Common myeloid progenitor, CD34-positive (primary cell): ENCODE results near the gene KLLN.
A peak's percentile ranks its signal among the peaks of the same experiment; 100 is the strongest.
"Not testable (repeated sequence)": the region's sequence is repeated elsewhere in the genome, so short reads cannot be mapped to it uniquely, and the experiment has no call there.

Experiments used
- CTCF ChIA-PET: fragments of 350-600 bp; sonication (Branson Sonifier 250); formaldehyde crosslinking; loops from one replicate; lab custom pipeline; 2021; ENCODE audit warnings: antibody characterized with exemption; lab: Charles Lee
- POLR2A ChIA-PET: fragments of 350-600 bp; sonication (Branson Sonifier 250); formaldehyde crosslinking; loops from one replicate; lab custom pipeline; 2021; ENCODE audit warnings: antibody characterized with exemption; lab: Charles Lee
- DNase-seq, 3 donors: peaks; one replicate each; pipeline versions ENCODE4 v3.0.0 to v3.0.0-alpha.2; 2013
- H3K27ac ChIP-seq, 2 experiments: 1 replicate in 1 of 2; 2 replicates in 1 of 2; pipeline ENCODE4 v1.7.0; 2013; ENCODE audit warnings: inconsistent platforms in 2 of 2, low read length in 2 of 2, mild to moderate bottlenecking in 2 of 2, low read depth in 1 of 2, moderate library complexity in 1 of 2; ENCODE audit not compliant: severe bottlenecking in 2 of 2, insufficient read depth in 1 of 2, poor library complexity in 1 of 2
- H3K27me3 ChIP-seq, 5 experiments: replicated peaks in 2 of 5; 1 replicate in 3 of 5; 2 replicates in 2 of 5; pipeline versions ENCODE4 v1.6.1 to v1.7.0; 2013; ENCODE audit warnings: low read length in 4 of 5, mild to moderate bottlenecking in 2 of 5, moderate library complexity in 2 of 5, inconsistent platforms in 1 of 5; ENCODE audit not compliant: insufficient read depth in 5 of 5, control insufficient read depth in 4 of 5
- H3K36me3 ChIP-seq, 4 experiments: 1 replicate in 2 of 4; 2 replicates in 2 of 4; pipeline versions ENCODE4 v1.6.1 to v1.7.0; 2013; ENCODE audit warnings: low read length in 3 of 4, control low read depth in 1 of 4, mild to moderate bottlenecking in 1 of 4; ENCODE audit not compliant: control insufficient read depth in 4 of 4, insufficient read depth in 4 of 4
- H3K4me1 ChIP-seq, 4 experiments: 1 replicate in 3 of 4; 2 replicates in 1 of 4; pipeline versions ENCODE4 v1.6.1 to v1.7.1; 2013; ENCODE audit warnings: low read length in 3 of 4, mild to moderate bottlenecking in 3 of 4, control low read depth in 1 of 4, inconsistent platforms in 1 of 4, moderate library complexity in 1 of 4; ENCODE audit not compliant: control insufficient read depth in 4 of 4, insufficient read depth in 4 of 4; ENCODE audit errors: control extremely low read depth in 1 of 4
- H3K4me3 ChIP-seq, 7 experiments: 1 replicate in 4 of 7; 2 replicates in 3 of 7; pipeline versions ENCODE4 v1.5.1 to v1.7.0; 2013; ENCODE audit warnings: mild to moderate bottlenecking in 7 of 7, low read length in 6 of 7, moderate library complexity in 6 of 7, inconsistent platforms in 2 of 7, low read depth in 2 of 7, control low read depth in 1 of 7; ENCODE audit not compliant: insufficient read depth in 4 of 7, control insufficient read depth in 1 of 7; ENCODE audit errors: extremely low read depth in 1 of 7
- H3K9me3 ChIP-seq, 5 experiments: 1 replicate in 4 of 5; 2 replicates in 1 of 5; pipeline versions ENCODE4 v1.6.1 to v1.7.1; 2013; ENCODE audit warnings: low read length in 4 of 5, mild to moderate bottlenecking in 2 of 5, inconsistent platforms in 1 of 5, low read depth in 1 of 5, moderate library complexity in 1 of 5; ENCODE audit not compliant: control insufficient read depth in 4 of 5, insufficient read depth in 2 of 5; ENCODE audit errors: control extremely low read depth in 1 of 5
- WGBS: methylation state at CpG from one replicate; pipeline ENCODE4 v1.1.5; 2013; ENCODE audit not compliant: insufficient coverage; 5-methylcytosine and 5-hydroxymethylcytosine counted together

KLLN gene

DNA sequence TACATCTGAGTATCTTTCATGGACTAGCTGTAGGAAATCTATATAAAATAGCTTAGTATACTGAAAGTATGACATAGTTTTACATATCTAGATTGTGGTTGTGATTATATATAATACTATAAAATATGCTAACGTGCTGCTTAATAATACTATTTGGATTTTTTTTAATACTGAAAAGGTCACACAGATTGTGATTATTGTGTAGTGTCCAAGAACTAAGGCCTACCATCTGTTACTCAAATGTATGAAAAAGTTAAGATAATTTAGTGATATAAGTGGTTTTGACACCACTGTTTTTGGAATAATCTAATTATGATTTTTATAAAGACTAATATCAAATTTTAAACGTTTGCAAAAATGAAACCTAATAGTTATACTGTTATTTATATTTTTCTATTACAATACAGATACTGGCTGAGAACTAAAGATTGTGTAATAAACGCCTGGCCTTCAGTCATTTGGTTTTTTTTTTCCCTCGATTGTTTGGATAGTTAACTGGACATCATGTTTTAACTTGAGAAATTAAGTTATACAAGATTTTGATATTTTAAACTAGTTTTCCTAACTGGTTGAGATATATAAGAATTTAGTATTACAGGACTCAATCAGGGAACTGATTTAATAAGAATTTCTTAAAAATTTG, 12.7 kb upstream of the KLLN start:
- H3K27ac ChIP-seq = peak overlapping the region in 1 of 2 experiments; percentile 31
- H3K9me3 ChIP-seq = peaks cover 0 to 2% (median 0%) of the 10 kb centered on the region in 5 experiments
- DNase-seq = no peak
- H3K4me1 ChIP-seq = peaks cover 15 to 74% (median 24%) of the 10 kb centered on the region in 4 experiments
- CTCF ChIA-PET = interaction anchor here (0.6 to 0.7 kb wide), 2 partner anchors 11 to 673 kb away, joined by 3 read pairs; no protein-coding TSS in a partner anchor
- H3K4me3 ChIP-seq = peak overlapping the region in 2 of 7 experiments; percentile 25 to 28
- no peaks in the 10 kb centered on the region for H3K27me3 ChIP-seq
- POLR2A ChIA-PET = interaction anchor here (1.1 kb wide), 1 partner anchor 14 kb away, joined by 3 read pairs; no protein-coding TSS in a partner anchor
- H3K36me3 ChIP-seq = peaks cover 3 to 32% (median 5%) of the 10 kb centered on the region in 4 experiments
- WGBS = no CpG with 5 or more reads among the region's 4 CpGs

GRCh38 chr10:87873656-87874055, 10.3 kb upstream of the KLLN start:
- ChIA-PET CTCF (no interaction called here), POLR2A (no interaction called here)
- Histone ChIP-seq H3K4me1 (peaks cover 24 to 81% (median 30%) of the 10 kb centered on the region in 4 experiments), H3K4me3 (peak overlapping the region in 2 of 7 experiments; percentile 24 to 45), H3K9me3 (no peaks in the 10 kb centered on the region), H3K27me3 (no peaks in the 10 kb centered on the region), H3K27ac (peak overlapping the region in 1 of 2 experiments; percentile 54), H3K36me3 (peaks cover 4 to 18% (median 6%) of the 10 kb centered on the region in 4 experiments)
- no peak for DNase-seq
- WGBS = no CpG with 5 or more reads among the region's 2 CpGs

DNA sequence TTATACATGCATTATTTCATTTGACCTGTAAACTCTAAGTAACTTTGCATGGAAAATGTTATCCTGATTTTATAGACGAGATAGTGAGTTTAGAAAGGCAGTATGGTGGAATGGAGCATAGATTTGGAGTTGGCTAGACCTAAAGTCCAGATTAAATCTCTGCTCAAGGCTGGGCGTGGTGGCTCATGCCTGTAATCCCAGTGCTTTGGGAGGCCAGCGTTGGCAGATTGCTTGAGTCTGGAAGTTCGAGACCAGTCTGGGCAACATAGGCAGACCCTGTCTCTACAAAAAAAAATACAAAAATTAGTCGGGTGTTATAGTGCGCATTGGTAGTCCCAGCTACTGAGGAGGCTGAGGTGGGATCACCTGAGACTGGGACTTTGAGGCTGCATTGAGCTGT, 9.5 kb upstream of the KLLN start:
- Histone ChIP-seq H3K4me3 (peak overlapping the region in 1 of 7 experiments; percentile 24), H3K36me3 (peaks cover 4 to 17% (median 6%) of the 10 kb centered on the region in 4 experiments), H3K27me3 (no peaks in the 10 kb centered on the region), H3K4me1 (peaks cover 22 to 77% (median 32%) of the 10 kb centered on the region in 4 experiments), H3K27ac (no peak overlapping the region), H3K9me3 (no peaks in the 10 kb centered on the region)
- 99% methylated on average over 6 of the region's 6 CpGs for WGBS
- no peak for DNase-seq
- ChIA-PET CTCF (interaction anchor here (1.2 to 1.6 kb wide), 2 partner anchors 11 to 13 kb away, joined by 3 to 6 read pairs; no protein-coding TSS in a partner anchor), POLR2A (no interaction called here)

- Histone ChIP-seq H3K4me1 (peaks cover 22 to 61% (median 34%) of the 10 kb centered on the region in 4 experiments), H3K27me3 (no peaks in the 10 kb centered on the region), H3K9me3 (no peaks in the 10 kb centered on the region), H3K36me3 (peaks cover 4 to 17% (median 6%) of the 10 kb centered on the region in 4 experiments), H3K27ac (peak overlapping the region in 1 of 2 experiments; percentile 43), H3K4me3 (peak overlapping the region in 4 of 7 experiments; percentile 27 to 100 (median 89))
- no CpG with 5 or more reads among the region's 3 CpGs for WGBS
- no peak for DNase-seq
- CTCF ChIA-PET = interaction anchor here (0.9 kb wide), 1 partner anchor 12 kb away, joined by 3 read pairs; no protein-coding TSS in a partner anchor
- POLR2A ChIA-PET = interaction anchor here (1.2 kb wide), 1 partner anchor 516 kb away, joined by 4 read pairs; no protein-coding TSS in a partner anchor
Measured at GRCh38 chr10:87869773-87870551, 6.6 kb upstream of the KLLN start.

DNA sequence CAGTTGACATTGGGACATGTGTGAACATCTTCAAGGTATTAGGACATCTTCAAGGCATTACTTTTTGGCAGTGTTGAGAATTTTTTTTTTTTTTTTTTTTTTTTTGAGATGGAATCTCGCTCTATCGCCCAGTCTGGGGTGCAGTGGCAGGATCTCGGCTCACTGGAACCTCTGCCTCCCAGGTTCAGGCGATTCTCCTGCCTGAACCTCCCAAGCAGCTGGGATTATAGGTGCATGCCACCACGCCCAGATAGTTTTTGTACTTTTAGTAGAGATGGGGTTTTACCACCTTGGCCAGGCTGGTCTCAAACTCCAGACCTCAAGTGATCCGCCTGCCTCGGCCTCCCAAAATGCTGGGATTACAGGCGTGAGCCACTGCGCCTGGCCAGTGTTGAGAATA, 5.8 kb upstream of the KLLN start:
- H3K27me3 ChIP-seq, POLR2A ChIA-PET, DNase-seq, CTCF ChIA-PET, H3K9me3 ChIP-seq: not testable (repeated sequence)
- peaks cover 20 to 52% (median 33%) of the 10 kb centered on the region in 4 experiments for H3K4me1 ChIP-seq
- WGBS = 91% methylated on average over 4 of the region's 9 CpGs
- H3K4me3 ChIP-seq = peak overlapping the region in 6 of 7 experiments; percentile 47 to 100 (median 96)
- peak overlapping the region in 1 of 2 experiments; percentile 43 for H3K27ac ChIP-seq
- peaks cover 3 to 17% (median 7%) of the 10 kb centered on the region in 4 experiments for H3K36me3 ChIP-seq

DNA sequence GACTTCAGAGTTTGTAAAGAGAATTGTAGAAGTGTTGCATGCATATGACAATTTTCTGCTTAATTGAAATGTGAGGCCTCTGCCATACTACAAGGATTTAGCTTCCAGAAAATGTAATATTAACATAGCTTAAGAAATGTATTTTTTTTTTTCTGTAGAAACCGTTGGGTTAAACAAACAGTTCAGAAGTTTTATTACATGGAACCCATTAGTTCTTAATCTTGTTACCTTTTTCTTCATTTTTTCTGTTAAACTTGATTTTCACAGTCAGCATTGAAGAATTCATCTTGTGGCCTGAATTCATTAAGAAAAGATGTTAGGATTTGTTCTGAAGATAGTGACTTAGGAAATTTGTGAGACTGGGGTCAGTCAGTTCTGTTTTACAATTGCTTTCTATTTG, 4.9 kb upstream of the KLLN start:
- H3K9me3 ChIP-seq = no peaks in the 10 kb centered on the region
- CTCF ChIA-PET = no interaction called here
- peak overlapping the region in 6 of 7 experiments; percentile 83 to 100 (median 98) for H3K4me3 ChIP-seq
- WGBS = no CpG with 5 or more reads among the region's 1 CpG
- POLR2A ChIA-PET = no interaction called here
- peak overlapping the region; percentile 78 to 88 for H3K27ac ChIP-seq
- no peaks in the 10 kb centered on the region for H3K27me3 ChIP-seq
- peaks cover 3 to 11% (median 7%) of the 10 kb centered on the region in 4 experiments for H3K36me3 ChIP-seq
- H3K4me1 ChIP-seq = peaks cover 13 to 44% (median 27%) of the 10 kb centered on the region in 4 experiments
- no peak for DNase-seq
